Activated naive CD4-positive, alpha-beta T cell treated with anti-CD3 and anti-CD28 coated beads, Interleukin-2, amount 50 U/mL, for 72 hours (primary cell): ENCODE measurements around the gene ACTR2. TPM values are rescaled to one million over a fixed set of nuclear protein-coding genes. Genes with fewer than 3 reads are reported as not detected.
A peak's percentile ranks its signal among the peaks of the same experiment; 100 is the strongest.

Source experiments
- ATAC-seq, 2 donors: fragments of 150-1000 bp; cut with Tn5 transposase; 2 replicates each; pipeline ENCODE4 v1.10.0; 2021; ENCODE audit warnings: mild to moderate bottlenecking in 2 of 2, moderate library complexity in 2 of 2
- DNase-seq, 2 donors: peaks; one replicate each; pipeline ENCODE4 v3.0.0; 2021 to 2022; ENCODE audit warnings: low spot score in 2 of 2
- H3K27ac Mint-ChIP-seq, 2 donors: one replicate each; pipeline ENCODE4 v1.8.0; 2022; ENCODE audit warnings: mild to moderate bottlenecking in 2 of 2, mixed read lengths in 2 of 2
- H3K36me3 Mint-ChIP-seq, 2 donors: one replicate each; pipeline ENCODE4 v1.8.0; 2022; ENCODE audit warnings: mixed read lengths in 2 of 2
- H3K9me3 Mint-ChIP-seq, 2 donors: one replicate each; pipeline ENCODE4 v1.8.0; 2022; ENCODE audit warnings: mixed read lengths in 2 of 2
- total RNA-seq, 2 donors: library from RNA; stranded (reverse); gene quantifications; one replicate each; pipeline ENCODE4 v1.2.3, GENCODE V29; 2022

ACTR2 gene
- total RNA-seq, 2 donors from 2014 or later, result 345 to 382 TPM

DNA sequence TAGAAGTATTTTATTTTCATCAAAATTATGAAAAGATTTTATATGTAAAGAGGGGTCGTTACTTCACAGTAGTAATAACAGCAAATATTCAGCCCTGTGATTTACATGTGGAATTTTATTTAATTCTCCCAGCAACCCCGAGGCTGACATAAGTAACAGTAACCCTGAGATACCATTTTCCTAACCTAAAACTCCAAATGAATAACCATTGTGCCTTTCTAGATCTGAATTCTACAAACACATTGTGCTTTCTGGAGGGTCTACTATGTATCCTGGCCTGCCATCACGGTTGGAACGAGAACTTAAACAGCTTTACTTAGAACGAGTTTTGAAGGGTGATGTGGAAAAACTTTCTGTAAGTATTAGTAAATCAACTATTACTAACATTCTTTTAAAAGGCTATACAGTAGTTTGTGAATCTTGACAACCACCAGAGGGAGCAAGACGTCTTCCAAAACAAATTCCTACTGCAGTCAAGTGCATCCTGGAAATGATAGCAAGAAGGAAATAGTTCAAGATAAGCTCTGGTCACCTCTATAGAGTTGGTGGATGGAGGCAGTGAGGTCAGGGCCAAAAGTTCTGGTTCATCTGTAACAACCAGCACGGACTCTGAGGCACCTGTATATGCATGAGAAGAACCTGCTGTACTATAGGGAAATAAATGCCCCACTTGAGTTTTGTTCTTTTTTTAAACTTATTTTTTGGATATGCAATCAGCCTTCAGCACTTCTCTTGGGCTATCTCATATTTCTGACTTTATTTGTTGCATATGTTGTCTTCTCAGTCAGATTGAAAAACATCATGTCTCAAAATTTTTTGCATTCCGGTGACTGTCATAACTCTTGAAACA, 37.4 kb downstream of the ACTR2 start:
- H3K9me3 Mint-ChIP-seq, result no peaks in the 10 kb centered on the region
- DNase-seq (no peak), ATAC-seq (no peak)
- H3K36me3 Mint-ChIP-seq, result peaks cover 5 to 8% of the 10 kb centered on the region in 2 donors
- no peak overlapping the region for H3K27ac Mint-ChIP-seq

DNA sequence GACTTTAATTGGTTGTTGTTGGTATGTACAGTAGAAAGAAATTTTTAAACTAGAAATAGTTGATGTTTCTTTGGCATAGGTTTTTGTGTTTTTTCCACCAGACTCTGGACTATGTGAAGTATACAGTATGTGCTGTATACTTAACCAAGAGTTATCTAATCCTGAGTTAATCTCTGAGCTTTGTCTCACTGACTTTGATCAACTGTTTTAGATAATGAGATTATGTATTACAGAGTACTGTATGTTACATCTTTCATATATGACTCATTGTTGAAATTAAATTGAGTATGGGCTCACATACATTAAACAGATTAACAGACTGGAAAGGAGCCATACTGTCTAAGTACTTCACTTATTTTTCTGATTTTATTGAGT, 38.0 kb downstream of the ACTR2 start:
- DNase-seq (no peak), ATAC-seq (no peak)
- Mint-ChIP-seq H3K9me3 (no peaks in the 10 kb centered on the region), H3K27ac (peak overlapping the region in 1 of 2 donors; percentile 47), H3K36me3 (peaks cover 5 to 8% of the 10 kb centered on the region in 2 donors)

DNA sequence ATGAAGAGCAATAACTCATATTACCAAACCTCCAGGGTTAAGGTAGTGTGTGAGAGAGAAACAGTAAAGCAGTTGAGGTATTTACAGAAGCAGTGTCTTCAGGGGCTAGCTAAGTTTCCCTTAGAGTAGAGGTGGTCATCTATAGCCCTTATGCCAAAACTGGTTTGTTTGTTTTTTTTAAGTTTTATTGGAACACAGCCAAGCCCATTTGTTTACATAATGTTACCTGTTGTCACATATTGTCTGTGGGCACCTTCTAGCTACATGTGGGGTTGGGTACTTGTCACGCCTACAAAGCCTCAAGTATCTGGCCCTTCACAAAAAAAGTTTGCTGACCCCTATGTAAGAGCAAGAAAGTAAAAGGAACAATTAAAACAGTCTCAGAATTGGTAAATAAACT, 39.4 kb downstream of the ACTR2 start:
- H3K27ac Mint-ChIP-seq, result peak overlapping the region in 1 of 2 donors; percentile 47
- peaks cover 5 to 8% of the 10 kb centered on the region in 2 donors for H3K36me3 Mint-ChIP-seq
- ATAC-seq (no peak), DNase-seq (no peak)
- no peaks in the 10 kb centered on the region for H3K9me3 Mint-ChIP-seq

DNA sequence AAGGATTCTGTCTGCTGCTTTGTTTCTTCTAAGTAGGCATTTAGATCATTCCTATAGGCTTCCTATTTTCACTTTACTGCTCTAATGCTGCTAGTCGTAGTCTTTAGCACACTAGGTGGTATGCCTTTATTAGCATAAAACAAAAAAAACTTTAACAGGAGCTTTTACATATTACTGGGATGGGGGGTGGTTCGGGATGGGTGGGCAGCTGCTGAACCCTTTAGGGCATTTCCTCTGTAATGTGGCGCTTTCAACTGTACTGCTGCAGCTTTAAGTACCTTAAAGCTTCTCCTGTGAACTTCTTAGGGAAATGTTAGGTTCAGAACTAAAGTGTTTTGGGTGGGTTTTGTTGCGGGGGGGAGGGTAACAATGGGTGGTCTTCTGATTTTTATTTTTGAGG, 41.3 kb downstream of the ACTR2 start:
- H3K36me3 Mint-ChIP-seq, result peaks cover 5 to 8% of the 10 kb centered on the region in 2 donors
- H3K9me3 Mint-ChIP-seq, result no peaks in the 10 kb centered on the region
- DNase-seq (no peak), ATAC-seq (no peak)
- H3K27ac Mint-ChIP-seq, result no peak overlapping the region

DNA sequence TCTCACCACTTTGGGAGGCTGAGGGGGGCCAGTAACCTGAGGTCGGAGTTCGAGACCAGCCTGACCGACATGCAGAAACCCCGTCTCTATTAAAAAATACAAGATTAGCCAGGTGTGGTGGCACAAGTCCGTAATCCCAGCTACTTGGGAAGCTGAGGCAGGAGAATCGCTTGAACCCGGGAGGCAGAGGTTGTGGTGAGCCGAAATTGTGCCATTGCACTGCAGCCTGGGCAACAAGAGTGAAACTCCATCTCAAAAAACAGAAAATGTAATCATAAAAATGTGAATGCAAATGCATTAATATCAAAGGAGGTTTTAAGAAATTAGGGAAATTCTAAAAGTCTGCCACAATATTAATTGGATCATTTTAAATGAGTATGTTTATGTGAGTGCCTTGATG, 45.7 kb downstream of the ACTR2 start:
- Mint-ChIP-seq H3K36me3 (peaks cover 0 to 4% of the 10 kb centered on the region in 2 donors), H3K9me3 (no peaks in the 10 kb centered on the region), H3K27ac (peak overlapping the region in 1 of 2 donors; percentile 50)
- DNase-seq (no peak), ATAC-seq (no peak)

DNA sequence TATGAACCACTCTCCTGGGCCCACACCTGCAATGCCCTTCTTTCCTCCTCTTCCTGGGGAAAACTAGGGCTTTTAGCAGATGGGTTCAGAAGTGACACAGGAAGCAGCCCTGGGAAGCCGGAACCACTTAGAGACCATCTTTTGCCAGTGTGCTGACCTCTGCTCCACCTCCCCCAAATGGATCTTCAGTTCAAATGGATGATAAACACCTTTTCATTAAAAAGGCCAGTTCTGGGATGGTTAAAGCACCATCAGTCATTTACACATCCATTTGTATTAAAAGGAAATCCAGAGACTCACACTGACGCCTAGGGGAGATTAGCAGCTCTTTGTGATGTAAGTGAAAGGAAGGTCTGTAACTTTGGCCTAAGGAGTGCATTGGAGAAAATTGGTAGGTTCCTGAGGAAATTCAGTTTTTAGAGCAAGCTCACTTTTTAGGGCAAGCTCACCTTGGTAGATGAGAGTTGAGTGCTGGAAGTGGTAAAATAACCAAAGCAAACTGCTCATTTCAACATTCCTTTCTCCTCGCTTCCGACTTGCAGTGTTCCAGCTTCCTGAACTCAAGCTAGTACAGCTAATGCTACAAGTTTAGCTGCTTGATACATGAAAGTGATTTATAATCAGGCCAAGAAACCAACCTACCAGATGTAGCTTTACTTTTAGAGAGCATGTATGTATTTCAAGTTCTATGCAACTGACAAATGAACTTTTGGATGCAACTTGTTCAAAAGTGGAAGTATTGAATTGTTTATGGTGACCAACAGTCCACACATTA, 47.7 kb downstream of the ACTR2 start:
- DNase-seq, result no peak

DNA sequence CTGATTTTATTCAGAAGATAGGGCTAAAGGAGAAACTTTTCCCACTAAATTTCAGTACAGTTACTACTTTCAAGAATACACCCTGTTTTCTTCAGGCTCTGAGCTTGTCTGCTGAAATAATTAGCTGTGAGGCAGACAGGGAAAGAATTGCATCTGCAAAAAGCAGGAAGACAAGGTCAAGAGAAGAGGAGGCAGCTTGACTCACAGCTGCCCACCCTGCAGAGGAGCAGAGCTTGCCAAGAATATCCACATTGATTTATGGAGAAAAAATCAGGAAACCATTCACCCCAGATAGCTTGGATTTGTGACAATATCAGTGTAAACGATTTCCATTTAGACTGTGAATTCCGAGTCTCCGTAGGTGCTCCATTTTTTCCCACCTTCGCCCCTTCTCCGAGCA, 49.0 kb downstream of the ACTR2 start:
- no peak overlapping the region for H3K27ac Mint-ChIP-seq

More for the DNA sequence above, 47.7 kb downstream of the ACTR2 start:
- no peaks in the 10 kb centered on the region for H3K9me3 Mint-ChIP-seq
- no peak for ATAC-seq
- no peak overlapping the region for H3K27ac Mint-ChIP-seq
- no peaks in the 10 kb centered on the region for H3K36me3 Mint-ChIP-seq

DNA sequence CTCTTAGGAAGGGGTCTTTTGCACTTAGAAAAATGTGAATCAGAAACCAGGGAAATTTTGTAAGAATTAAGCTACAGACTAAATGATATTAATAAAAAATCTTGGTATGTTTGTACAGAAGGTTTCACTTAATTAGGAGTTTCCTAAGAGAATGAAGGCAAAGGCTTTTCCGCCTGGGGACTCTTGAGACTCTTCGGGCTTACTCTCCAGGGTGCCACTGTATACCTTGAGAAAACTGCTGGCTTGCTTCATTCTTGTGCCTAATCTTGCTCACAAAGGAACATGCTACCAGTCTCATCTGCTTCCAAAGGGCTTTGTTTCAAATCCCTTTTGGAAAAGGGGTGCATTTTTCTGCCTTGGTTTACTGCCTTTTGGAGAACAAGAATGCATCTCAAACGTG, 49.5 kb downstream of the ACTR2 start:
- DNase-seq (no peak), ATAC-seq (no peak)
- H3K9me3 Mint-ChIP-seq, result no peaks in the 10 kb centered on the region
- H3K36me3 Mint-ChIP-seq, result no peaks in the 10 kb centered on the region
- no peak overlapping the region for H3K27ac Mint-ChIP-seq

More for the DNA sequence above, 49.0 kb downstream of the ACTR2 start:
- ATAC-seq (no peak), DNase-seq (no peak)
- Mint-ChIP-seq H3K9me3 (no peaks in the 10 kb centered on the region), H3K36me3 (no peaks in the 10 kb centered on the region)

DNA sequence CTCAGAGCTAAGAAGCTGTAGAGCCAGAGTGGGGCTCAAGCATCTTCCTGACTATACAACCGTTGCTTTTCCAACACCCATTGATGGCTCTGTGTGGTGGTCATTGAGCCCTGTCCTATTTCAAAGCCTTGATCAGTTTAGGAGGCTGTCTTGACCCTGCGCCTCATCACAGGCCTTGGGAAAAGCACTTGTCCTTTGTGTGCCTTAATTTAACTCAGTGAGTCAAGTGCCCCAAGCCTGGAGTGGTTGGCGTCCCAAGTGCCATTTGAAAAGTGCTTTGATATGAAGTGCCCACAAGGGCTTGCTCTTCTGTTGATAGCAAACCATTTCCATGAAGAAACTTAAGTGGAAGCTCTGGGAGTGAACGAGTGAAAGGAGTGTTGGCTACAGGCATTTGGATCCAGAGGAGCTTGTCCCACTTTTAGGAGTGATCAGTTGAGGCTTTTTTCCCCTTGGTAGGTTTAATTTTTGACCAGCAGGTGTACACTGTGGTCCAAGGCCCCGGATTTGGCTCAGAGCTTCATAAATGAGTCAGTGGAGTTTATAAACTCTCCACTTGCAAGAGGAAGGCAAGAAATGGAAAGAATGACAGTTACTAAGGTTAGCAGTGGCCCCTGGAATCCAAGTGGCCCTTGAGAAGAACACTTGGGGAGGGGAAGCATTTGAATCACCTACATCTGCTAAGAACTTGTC, 50.3 kb downstream of the ACTR2 start:
- ATAC-seq (peak in 1 of 2 donors; percentile 46), DNase-seq (no peak)
- no peaks in the 10 kb centered on the region for H3K9me3 Mint-ChIP-seq
- H3K27ac Mint-ChIP-seq, result no peak overlapping the region
- H3K36me3 Mint-ChIP-seq, result no peaks in the 10 kb centered on the region

DNA sequence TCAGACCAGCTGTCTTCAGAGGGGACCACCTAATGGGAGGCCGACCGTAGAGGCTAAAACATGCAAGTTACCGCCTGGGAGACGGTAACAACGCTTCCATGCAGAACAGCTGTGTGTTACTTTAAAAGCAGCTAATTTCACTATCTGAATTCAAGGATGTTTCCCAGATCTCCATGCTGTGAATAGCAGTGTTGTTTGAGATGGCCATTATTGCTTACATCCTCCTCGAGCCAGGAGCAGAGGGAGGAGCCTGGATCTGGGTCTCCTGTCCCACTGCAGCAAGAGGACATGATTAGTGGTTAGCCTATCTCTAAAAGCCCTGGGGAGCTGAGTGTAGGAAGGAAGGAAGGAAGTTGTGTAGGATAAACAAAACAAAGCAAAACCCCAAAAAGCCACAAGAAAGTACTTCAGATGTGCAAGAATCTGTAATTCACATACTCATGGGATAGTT, 50.9 kb downstream of the ACTR2 start:
- Mint-ChIP-seq H3K36me3 (no peaks in the 10 kb centered on the region), H3K9me3 (no peaks in the 10 kb centered on the region), H3K27ac (peak overlapping the region in 1 of 2 donors; percentile 95)
- ATAC-seq (no peak), DNase-seq (no peak)

DNA sequence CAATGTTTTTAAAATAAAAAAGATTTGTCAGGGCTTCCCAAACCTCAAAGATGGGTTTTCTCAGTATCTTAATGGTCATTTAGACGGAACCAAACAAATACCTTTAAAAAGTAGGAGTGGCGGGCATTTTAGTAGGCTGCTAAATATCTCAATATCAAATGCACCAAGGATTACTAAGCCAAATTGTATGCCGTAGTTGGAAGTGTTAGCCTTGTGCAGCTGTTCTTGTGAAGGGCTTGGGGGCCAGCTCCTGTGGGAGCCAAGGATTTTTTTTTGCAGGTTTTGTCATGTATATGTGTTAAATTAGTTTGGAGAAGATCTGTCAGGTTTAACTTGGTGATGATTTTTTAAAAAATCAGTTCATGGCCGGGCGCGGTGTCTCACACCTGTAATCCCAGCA, 52.1 kb downstream of the ACTR2 start:
- Mint-ChIP-seq H3K9me3 (no peaks in the 10 kb centered on the region), H3K27ac (no peak overlapping the region), H3K36me3 (no peaks in the 10 kb centered on the region)
- ATAC-seq, result no peak
- DNase-seq, result no peak

DNA sequence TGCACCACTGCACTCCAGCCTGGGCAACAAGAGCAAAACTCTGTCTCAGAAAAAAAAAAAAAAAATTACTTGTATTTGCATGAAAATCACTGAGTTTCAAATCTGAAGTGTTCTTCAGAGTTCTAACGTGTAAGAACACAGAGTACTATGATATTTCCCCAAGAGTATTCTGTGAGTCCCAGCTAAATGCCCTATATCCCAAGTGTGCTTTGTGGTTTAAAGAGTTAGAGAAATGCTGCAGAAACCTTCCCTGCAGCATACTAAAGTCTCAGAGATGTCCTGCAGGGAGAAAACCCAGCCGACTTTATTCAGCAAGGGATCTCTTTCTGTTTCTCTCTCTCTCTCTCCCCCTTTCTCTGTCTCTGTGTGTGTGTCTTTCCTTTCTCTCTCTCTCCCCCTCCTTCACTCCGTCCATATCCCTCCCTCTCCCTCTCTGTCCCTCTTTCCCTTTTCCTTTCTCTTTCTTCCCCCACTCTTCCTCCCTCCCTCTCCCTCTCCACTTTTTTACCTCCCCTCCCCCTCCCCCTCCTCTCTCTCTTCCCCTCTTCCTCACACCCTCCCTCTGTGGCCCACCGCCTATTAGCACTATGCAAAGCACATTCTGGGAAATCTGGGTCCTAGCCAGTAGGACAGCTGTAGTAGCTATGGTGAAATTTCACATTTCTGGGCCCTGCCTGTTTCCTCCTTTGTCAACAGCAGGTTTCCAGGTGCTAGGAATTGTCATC, 54.2 kb downstream of the ACTR2 start:
- ATAC-seq, result no peak

DNA sequence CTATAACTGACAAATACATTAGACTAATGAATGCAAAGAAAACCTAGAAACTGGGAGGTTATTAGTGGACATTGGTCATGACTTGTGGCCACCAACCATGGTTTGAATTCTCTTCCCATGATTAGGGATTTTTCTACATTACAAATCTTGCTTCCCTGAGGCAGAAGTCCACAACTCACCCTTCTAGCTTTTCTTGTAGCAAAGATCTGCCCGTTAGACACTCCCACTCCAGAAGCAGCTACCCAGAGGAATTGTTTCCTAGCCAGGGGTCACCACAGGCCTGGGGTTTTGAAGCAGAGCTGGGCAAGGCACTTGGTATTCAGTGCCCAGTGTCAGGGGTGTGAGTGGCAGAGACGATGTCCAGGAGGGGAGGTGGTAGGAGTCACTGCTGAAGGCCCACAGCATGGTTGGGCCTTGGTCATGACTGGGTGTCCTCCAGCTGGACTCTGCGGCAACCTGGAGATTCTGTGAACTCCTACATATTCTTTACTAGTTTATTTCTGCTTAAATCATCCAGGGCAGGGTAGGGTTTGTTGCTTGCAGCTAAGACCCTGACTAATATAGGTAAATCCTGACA, 54.9 kb downstream of the ACTR2 start:
- no peak for ATAC-seq
- no peak overlapping the region for H3K27ac Mint-ChIP-seq
- H3K36me3 Mint-ChIP-seq, result no peaks in the 10 kb centered on the region
- no peak for DNase-seq
- H3K9me3 Mint-ChIP-seq, result no peaks in the 10 kb centered on the region

More for the DNA sequence above, 54.2 kb downstream of the ACTR2 start:
- Mint-ChIP-seq H3K9me3 (no peaks in the 10 kb centered on the region), H3K36me3 (no peaks in the 10 kb centered on the region), H3K27ac (no peak overlapping the region)
- no peak for DNase-seq

DNA sequence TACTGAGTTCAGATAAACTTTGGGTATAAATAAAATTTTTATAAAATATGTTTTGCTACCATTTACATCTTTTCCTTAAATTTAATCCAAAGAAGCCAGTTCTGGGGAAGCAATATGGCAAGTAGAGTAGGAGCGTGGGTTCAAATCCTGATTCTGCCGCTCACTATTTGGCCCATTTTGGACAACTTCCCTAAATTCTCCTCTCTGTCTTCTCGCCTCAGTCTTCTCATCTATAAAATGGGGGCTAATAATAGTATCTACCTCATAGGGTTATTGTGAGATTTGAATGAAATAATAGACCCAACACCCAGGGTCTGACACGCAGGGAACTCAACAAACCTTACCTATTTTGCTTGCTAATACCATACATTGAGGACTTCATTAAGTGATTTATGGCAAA, 59.7 kb downstream of the ACTR2 start:
- no peaks in the 10 kb centered on the region for H3K36me3 Mint-ChIP-seq
- H3K9me3 Mint-ChIP-seq, result no peaks in the 10 kb centered on the region
- no peak overlapping the region for H3K27ac Mint-ChIP-seq
- ATAC-seq, result no peak
- DNase-seq, result no peak

DNA sequence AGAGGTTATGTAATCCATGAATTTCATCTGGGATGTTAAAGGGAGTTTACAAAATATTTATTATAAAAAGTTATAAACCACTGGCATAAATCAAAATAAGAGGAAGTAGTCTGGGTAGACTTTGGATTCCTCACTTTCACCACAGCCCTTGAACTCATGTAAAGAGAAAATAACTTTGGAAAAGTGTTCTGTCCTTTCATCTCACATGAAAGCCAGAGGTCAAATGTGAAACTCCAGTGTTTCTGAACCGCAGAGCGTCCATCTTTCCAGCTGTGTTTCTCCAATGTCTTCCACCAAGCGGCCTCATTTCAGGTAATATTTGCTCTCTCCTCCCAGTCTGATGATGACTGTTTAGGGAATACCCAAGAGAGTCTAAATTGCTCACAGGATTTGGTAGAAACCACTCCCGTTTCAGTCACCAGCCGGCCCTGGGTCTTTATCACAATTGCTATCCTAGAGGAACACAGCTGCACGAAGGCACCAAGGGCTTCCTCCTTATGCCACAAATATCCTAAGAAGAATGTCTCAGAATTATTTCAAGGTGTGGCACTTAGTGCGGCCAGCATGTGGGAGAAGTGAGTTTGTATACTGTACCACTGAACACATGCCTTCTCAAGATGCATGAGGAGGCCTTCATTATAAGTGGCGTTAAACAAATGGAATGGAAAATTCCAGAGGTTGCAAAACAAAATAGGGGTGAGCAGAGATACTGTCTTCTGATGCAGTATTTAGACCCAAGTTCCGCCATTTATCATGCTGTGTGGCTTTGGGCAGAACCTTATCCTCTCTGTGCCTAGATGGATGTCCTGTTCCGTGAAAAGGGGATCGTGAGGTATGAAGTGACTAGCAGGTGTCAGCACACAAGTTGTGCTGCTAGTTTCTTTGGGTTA, 63.8 kb downstream of the ACTR2 start:
- Mint-ChIP-seq H3K27ac (no peak overlapping the region), H3K36me3 (no peaks in the 10 kb centered on the region), H3K9me3 (no peaks in the 10 kb centered on the region)
- no peak for ATAC-seq
- DNase-seq, result no peak
